NT2/D1 (cell line): ENCODE measurements around the gene CELF4.

Source experiments
- SUZ12 ChIP-seq: IDR thresholded peaks from 2 replicates; pipeline ENCODE4 v1.6.1; 2011; ENCODE audit not compliant: insufficient read length, insufficient read depth; ENCODE audit errors: extremely low read depth
- YY1 ChIP-seq: IDR thresholded peaks from 2 replicates; pipeline ENCODE4 v1.6.1; 2011; ENCODE audit not compliant: insufficient read length, insufficient read depth
- ZNF274 ChIP-seq: IDR thresholded peaks from 2 replicates; pipeline ENCODE4 v1.6.1; 2011; ENCODE audit warnings: mild to moderate bottlenecking, low read depth, low read length

- no peak for TF ChIP-seq YY1
- TF ChIP-seq SUZ12, result no peak
- no peak for TF ChIP-seq ZNF274
These were observed 25.0 kb downstream of the CELF4 start for GRCh38 chr18:37540424-37541138.
